Left renal pelvis (tissue), 4 donors: Measurements from ENCODE around the gene MDC1. TPM values are rescaled to one million over a fixed set of nuclear protein-coding genes. Genes with fewer than 3 reads are reported as not detected.

Experiments
- DNase-seq, 4 donors: peaks; one replicate each; pipeline ENCODE4 v3.0.0-alpha.2; 2013; ENCODE audit warnings: low read depth in 4 of 4, low spot score in 3 of 4
- polyA plus RNA-seq, 4 donors: library from polyadenylated mRNA; unstranded; fragments of 120-200 nt; gene quantifications; one replicate each; pipeline ENCODE4 v1.2.1, GENCODE V29; 2013; ENCODE audit not compliant: insufficient read length in 4 of 4

Gene MDC1
- polyA plus RNA-seq, 4 donors: 34.7 to 49.0 (median 45.2) TPM

DNA sequence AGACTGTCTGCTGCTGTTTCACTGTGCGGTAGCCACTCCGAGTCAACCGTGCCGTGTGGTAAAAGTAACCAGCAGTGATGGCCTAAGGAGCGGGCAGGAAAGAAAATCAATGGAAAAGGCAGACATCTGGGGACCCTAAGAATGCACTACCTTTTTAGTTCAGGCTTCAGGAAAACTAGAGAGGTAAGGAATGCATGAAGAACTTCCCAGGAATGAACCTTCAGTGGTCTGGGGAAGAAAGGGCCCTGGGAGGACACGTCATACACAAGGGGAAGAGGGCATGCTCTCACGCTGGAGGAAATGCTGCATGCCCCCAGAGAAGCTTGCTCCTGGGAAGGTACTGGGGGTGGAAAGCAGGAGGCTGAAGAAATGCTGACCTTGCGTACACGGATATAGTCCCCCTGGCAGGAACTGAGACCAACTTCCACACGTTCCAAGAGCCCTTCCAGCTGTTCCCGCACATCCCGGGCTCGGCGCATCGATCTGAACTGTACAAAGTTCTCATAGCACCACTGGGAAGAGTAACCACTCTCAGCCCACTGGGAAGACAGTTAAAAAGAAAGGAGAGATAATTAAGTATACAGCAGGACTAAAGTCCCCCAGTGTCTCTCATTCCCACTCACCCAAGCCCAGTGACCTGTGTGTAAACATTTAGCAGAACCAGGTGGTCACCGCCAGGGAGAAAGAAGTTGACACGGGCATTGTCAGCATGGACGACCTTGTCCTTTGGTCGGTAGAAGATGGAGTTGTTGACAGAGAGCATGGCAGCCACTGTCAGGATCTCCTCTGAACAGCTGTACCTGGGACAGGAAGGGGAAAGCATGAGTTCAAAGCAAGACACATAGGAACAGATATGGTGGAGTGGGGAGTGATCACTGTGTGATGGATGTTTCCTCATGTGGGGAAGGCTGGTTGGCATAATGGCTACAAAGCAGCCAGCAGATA is 62.0 kb downstream of the MDC1 start:
- DNase-seq: no peak

DNA sequence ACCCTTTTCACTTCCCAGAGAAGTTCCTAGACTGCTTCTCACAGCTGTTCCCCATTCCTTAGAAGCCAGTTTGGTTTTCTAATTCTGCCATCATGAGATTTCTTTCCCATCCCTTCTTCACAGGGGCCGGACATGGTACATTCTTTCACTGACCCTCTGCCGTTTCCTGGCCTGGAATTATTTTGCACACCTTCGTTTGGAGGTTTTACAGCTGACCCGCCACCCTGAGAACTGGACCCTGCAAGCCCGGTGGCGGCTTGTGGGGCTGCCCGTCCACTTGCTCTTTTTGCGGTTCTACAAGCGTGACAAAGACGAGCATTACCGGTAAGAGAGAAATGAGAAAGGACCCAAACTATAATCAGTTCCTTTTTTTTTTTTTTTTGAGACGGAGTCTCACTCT is 65.9 kb downstream of the MDC1 start:
- DNase-seq: no peak

Other genes starting within 250 kb of the MDC1 start
- 100 to 1,000 TPM; 105 to 113 (median 111) TPM for gene HLA-E, start 227.8 kb downstream of the MDC1 start, polyA plus RNA-seq
- 100 to 1,000 TPM in 2 of 4 donors, 10 to 100 TPM in 2; 77.6 to 105 (median 93.8) TPM for gene GNL1, start 160.8 kb downstream of the MDC1 start, polyA plus RNA-seq
- gene PRR3, start 160.0 kb downstream of the MDC1 start, polyA plus RNA-seq: 10 to 100 TPM; 30.9 to 36.9 (median 33.2) TPM
- 10 to 100 TPM; 55.7 to 74.9 (median 64.6) TPM for gene ABCF1, start 145.8 kb downstream of the MDC1 start, polyA plus RNA-seq
- gene PPP1R10, start 100.0 kb downstream of the MDC1 start, polyA plus RNA-seq: 10 to 100 TPM; 38.1 to 65.7 (median 57.1) TPM
- 10 to 100 TPM; 35.3 to 63.8 (median 55.4) TPM for gene MRPS18B, start 99.4 kb downstream of the MDC1 start, polyA plus RNA-seq
- gene ATAT1, start 90.4 kb downstream of the MDC1 start, polyA plus RNA-seq: 10 to 100 TPM; 33.7 to 66.4 (median 39.8) TPM
- gene C6orf136, start 70.1 kb downstream of the MDC1 start, polyA plus RNA-seq: 10 to 100 TPM; 10.5 to 30.0 (median 24.5) TPM
- gene DHX16, start 44.3 kb downstream of the MDC1 start, polyA plus RNA-seq: 10 to 100 TPM; 28.8 to 51.3 (median 41.2) TPM
- 10 to 100 TPM; 34.3 to 56.4 (median 40.2) TPM for gene PPP1R18, start 30.6 kb downstream of the MDC1 start, polyA plus RNA-seq
- 10 to 100 TPM; 35.6 to 40.7 (median 38.1) TPM for gene NRM, start 26.3 kb downstream of the MDC1 start, polyA plus RNA-seq
- 1,000 to 10,000 TPM; 1,126 to 1,457 (median 1,265) TPM for gene TUBB, start 3.1 kb upstream of the MDC1 start, polyA plus RNA-seq
- gene FLOT1, start 25.4 kb upstream of the MDC1 start, polyA plus RNA-seq: 100 to 1,000 TPM; 103 to 143 (median 138) TPM
- 10 to 100 TPM; 17.5 to 23.5 (median 21.3) TPM for gene IER3, start 27.3 kb upstream of the MDC1 start, polyA plus RNA-seq
- gene DDR1, start 167.2 kb upstream of the MDC1 start, polyA plus RNA-seq: 100 to 1,000 TPM in 3 of 4 donors, 10 to 100 TPM in 1; 55.6 to 201 (median 156) TPM
- 10 to 100 TPM; 30.2 to 51.2 (median 44.1) TPM for gene GTF2H4, start 190.9 kb upstream of the MDC1 start, polyA plus RNA-seq
- 10 to 100 TPM; 26.1 to 59.5 (median 35.3) TPM for gene VARS2, start 197.0 kb upstream of the MDC1 start, polyA plus RNA-seq
- 1 to 10 TPM in 1 of 4 donors, under 1 TPM in 3; 0.16 to 1.0 (median 0.82) TPM for gene SFTA2, start 214.9 kb upstream of the MDC1 start, polyA plus RNA-seq
- gene MUCL3, start 223.7 kb upstream of the MDC1 start, polyA plus RNA-seq: under 1 TPM in 3 of 4 donors, not detected in 1; 0.03 to 0.09 (median 0.03) TPM